ENCODE measurements around the gene LILRA6. TPM values are rescaled to one million over a fixed set of nuclear protein-coding genes. Genes with fewer than 3 reads are reported as not detected.
"Not testable (repeated sequence)": the region's sequence is repeated elsewhere in the genome, so short reads cannot be mapped to it uniquely, and the experiment has no call there.

LILRA6 gene
- total RNA-seq, 1 donor from 2014 or later: not detected

GRCh38 chr19:54231077-54231931 lies 11.3 kb downstream of the LILRA6 start:
- peak; percentile 82 for DNase-seq

- no peak for DNase-seq
Measured at GRCh38 chr19:54230031-54230430, 12.6 kb downstream of the LILRA6 start.

- no peak for DNase-seq
Measured at GRCh38 chr19:54229146-54229545, 13.4 kb downstream of the LILRA6 start.

GRCh38 chr19:54224619-54225018 lies 18.0 kb downstream of the LILRA6 start:
- not testable (repeated sequence) for DNase-seq

GRCh38 chr19:54223937-54224281 lies 18.7 kb downstream of the LILRA6 start:
- not testable (repeated sequence) for DNase-seq

GRCh38 chr19:54223277-54223936 lies 19.2 kb downstream of the LILRA6 start:
- DNase-seq: not testable (repeated sequence)

GRCh38 chr19:54222474-54223276 lies 19.9 kb downstream of the LILRA6 start, which contains the start of gene LILRB3:
Gene LILRB3, minus strand, starts transcription at chr19:54223007. Its CDS starts 31 bp downstream, at chr19:54222976.
- not testable (repeated sequence) for DNase-seq

- not testable (repeated sequence) for DNase-seq
Measured at GRCh38 chr19:54221947-54222346, 20.6 kb downstream of the LILRA6 start.

- not testable (repeated sequence) for DNase-seq
Measured at GRCh38 chr19:54219702-54220101, 22.9 kb downstream of the LILRA6 start.

- no peak for DNase-seq
Measured at GRCh38 chr19:54218960-54219661, 23.5 kb downstream of the LILRA6 start.

- DNase-seq: no peak
Measured at GRCh38 chr19:54218259-54218658, 24.3 kb downstream of the LILRA6 start.

GRCh38 chr19:54217517-54218247 lies 24.9 kb downstream of the LILRA6 start:
- DNase-seq: not testable (repeated sequence)

- DNase-seq: no peak
Measured at GRCh38 chr19:54216869-54217268, 25.7 kb downstream of the LILRA6 start.

GRCh38 chr19:54214734-54215133 lies 27.9 kb downstream of the LILRA6 start:
- DNase-seq: not testable (repeated sequence)

- DNase-seq: not testable (repeated sequence)
Measured at GRCh38 chr19:54214217-54214616, 28.4 kb downstream of the LILRA6 start.

- no peak for DNase-seq
Measured at GRCh38 chr19:54211235-54211634, 31.4 kb downstream of the LILRA6 start.

- peak; percentile 82 for DNase-seq
Measured at GRCh38 chr19:54209811-54210494, 32.6 kb downstream of the LILRA6 start.

- no peak for DNase-seq
Measured at GRCh38 chr19:54209058-54209810, 33.4 kb downstream of the LILRA6 start.

- DNase-seq: no peak
Measured at GRCh38 chr19:54208784-54209057, 33.9 kb downstream of the LILRA6 start.

Measured in tongue (tissue), 2 donors.